PC-9 (cell line): Measurements from ENCODE around the gene C3orf52. TPM values are rescaled to one million over a fixed set of nuclear protein-coding genes. Genes with fewer than 3 reads are reported as not detected.

ENCODE experiments used
- BruUV-seq: library from RNA; stranded (reverse); fragments of 400-500 nt; replicated peaks from 2 replicates; lab custom pipeline; 2021; lab: Mats Ljungman, UMichigan
- CTCF ChIA-PET: fragments of 300-600 bp; sonication (Branson Sonifier 250); formaldehyde crosslinking; loops from one replicate; lab custom pipeline; 2022; ENCODE audit warnings: antibody characterized with exemption; lab: Charles Lee
- POLR2A ChIA-PET: fragments of 300-600 bp; sonication (Branson Sonifier 250); formaldehyde crosslinking; loops from one replicate; lab custom pipeline; 2022; ENCODE audit warnings: antibody characterized with exemption; ENCODE audit not compliant: unreplicated experiment; lab: Charles Lee
- DNase-seq, 2 experiments: peaks; one replicate each; pipeline versions ENCODE4 v3.0.0 to v3.0.0-alpha.2; 2015 to 2022; ENCODE audit warnings: mixed read lengths in 1 of 2
- H2AFZ ChIP-seq: fragments of 200-600 bp; sonication (generic); 2 replicates; pipeline ENCODE4 v1.8.1; 2017; ENCODE audit warnings: antibody characterized with exemption
- H3F3A ChIP-seq: fragments of 200-600 bp; sonication (generic); 2 replicates; pipeline ENCODE4 v1.8.1; 2017; ENCODE audit warnings: antibody characterized with exemption, mild to moderate bottlenecking, low read depth; ENCODE audit not compliant: insufficient read depth
- H3K27ac ChIP-seq: fragments of 200-600 bp; sonication (generic); 2 replicates; pipeline ENCODE4 v1.6.1; 2016; ENCODE audit warnings: mixed run types
- H3K27me3 ChIP-seq: fragments of 200-600 bp; sonication (generic); 2 replicates; pipeline ENCODE4 v1.6.1; 2016; ENCODE audit warnings: low read depth, mixed run types; ENCODE audit not compliant: insufficient read depth
- H3K36me3 ChIP-seq: fragments of 200-600 bp; sonication (generic); 2 replicates; pipeline ENCODE4 v1.6.1; 2016; ENCODE audit warnings: low read depth, mixed run types
- H3K4me1 ChIP-seq: fragments of 200-600 bp; sonication (generic); replicated peaks from 2 replicates; pipeline ENCODE4 v1.6.1; 2016; ENCODE audit warnings: mixed run types; ENCODE audit not compliant: insufficient read depth
- H3K4me2 ChIP-seq: fragments of 200-600 bp; sonication (generic); 2 replicates; pipeline ENCODE4 v1.6.1; 2017; ENCODE audit warnings: mixed run types
- H3K4me3 ChIP-seq: fragments of 200-600 bp; sonication (generic); 2 replicates; pipeline ENCODE4 v1.6.1; 2016; ENCODE audit warnings: mixed run types
- H3K79me2 ChIP-seq: fragments of 200-600 bp; sonication (generic); 2 replicates; pipeline ENCODE4 v1.6.1; 2017; ENCODE audit warnings: low read depth, mixed run types
- H3K9me2 ChIP-seq: fragments of 200-600 bp; sonication (generic); 2 replicates; pipeline ENCODE4 v1.8.1; 2017; ENCODE audit warnings: mild to moderate bottlenecking; ENCODE audit not compliant: insufficient read depth
- H3K9me3 ChIP-seq: fragments of 200-600 bp; sonication (generic); 2 replicates; pipeline ENCODE4 v1.8.1; 2016; ENCODE audit warnings: low read depth; ENCODE audit not compliant: insufficient read depth
- H4K20me1 ChIP-seq: fragments of 200-600 bp; sonication (generic); 2 replicates; pipeline ENCODE4 v1.8.1; 2017; ENCODE audit not compliant: insufficient read depth
- CTCF ChIP-seq: fragments of 200-600 bp; sonication (generic); conservative IDR thresholded peaks from 2 replicates; pipeline ENCODE4 v1.6.1; 2017; ENCODE audit warnings: mixed run types, antibody characterized with exemption, mild to moderate bottlenecking, moderate library complexity
- EZH2 ChIP-seq: fragments of 200-600 bp; sonication (generic); IDR thresholded peaks from 2 replicates; pipeline ENCODE4 v1.8.0; 2017; ENCODE audit warnings: antibody characterized with exemption, low read depth
- intact Hi-C: fragments of 100-400 bp; cut with micrococcal nuclease; formaldehyde crosslinking; loops from one replicate; pipeline ENCODE4 v1.10.0; 2022; ENCODE audit not compliant: unreplicated experiment
- total RNA-seq: library from RNA; stranded (reverse); gene quantifications from 2 replicates; pipeline ENCODE4 v1.2.3, GENCODE V29; 2021

The C3orf52 gene
- total RNA-seq, 1 experiment from 2014 or later, result 7.5 TPM

- BruUV-seq, result no TSS peak
- H3K9me2 ChIP-seq, result no peaks in the 10 kb centered on the region
- H3K36me3 ChIP-seq, result no peaks in the 10 kb centered on the region
- no peak overlapping the region for H3K4me3 ChIP-seq
- ChIA-PET CTCF (no interaction called here), POLR2A (no interaction called here)
- 0 out of 2 replicates have a peak, but pooled peaks cover 4% of the 10 kb centered on the region for H3K9me3 ChIP-seq
- H3K27me3 ChIP-seq, result no peaks in the 10 kb centered on the region
- H3K27ac ChIP-seq, result no peak overlapping the region
- H4K20me1 ChIP-seq, result no peaks in the 10 kb centered on the region
- H2AFZ ChIP-seq, result no peak overlapping the region
- no peak overlapping the region for H3K4me2 ChIP-seq
- no peaks in the 10 kb centered on the region for H3K79me2 ChIP-seq
- no peak for DNase-seq
- H3F3A ChIP-seq, result no peaks in the 10 kb centered on the region
- no peak for TF ChIP-seq CTCF
- TF ChIP-seq EZH2, result no peak
- H3K4me1 ChIP-seq, result no peaks in the 10 kb centered on the region
- intact Hi-C loops, result no loop called here
Observed at GRCh38 chr3:112143251-112143650, 57.1 kb downstream of the C3orf52 start.

GRCh38 chr3:112143689-112144088 is 57.5 kb downstream of the C3orf52 start:
- H3K9me3 ChIP-seq, result 0 out of 2 replicates have a peak, but pooled peaks cover 4% of the 10 kb centered on the region
- H3K4me2 ChIP-seq, result no peak overlapping the region
- H3K4me3 ChIP-seq, result no peak overlapping the region
- H2AFZ ChIP-seq, result no peak overlapping the region
- TF ChIP-seq EZH2 (no peak), CTCF (no peak)
- no peaks in the 10 kb centered on the region for H3K9me2 ChIP-seq
- no peak overlapping the region for H3K27ac ChIP-seq
- BruUV-seq, result no TSS peak
- CTCF ChIA-PET, result no interaction called here
- POLR2A ChIA-PET, result no interaction called here
- no peak for DNase-seq
- intact Hi-C loops, result no loop called here
- no peaks in the 10 kb centered on the region for H3K4me1 ChIP-seq
- no peaks in the 10 kb centered on the region for H3F3A ChIP-seq
- H3K36me3 ChIP-seq, result no peaks in the 10 kb centered on the region
- no peaks in the 10 kb centered on the region for H4K20me1 ChIP-seq
- no peaks in the 10 kb centered on the region for H3K27me3 ChIP-seq
- H3K79me2 ChIP-seq, result no peaks in the 10 kb centered on the region

GRCh38 chr3:112149136-112149535 is 62.9 kb downstream of the C3orf52 start:
- Histone ChIP-seq H3K27me3 (no peaks in the 10 kb centered on the region), H2AFZ (no peak overlapping the region), H3K79me2 (no peaks in the 10 kb centered on the region), H3K4me3 (no peak overlapping the region), H4K20me1 (no peaks in the 10 kb centered on the region), H3K27ac (no peak overlapping the region), H3K4me2 (no peak overlapping the region), H3K9me2 (no peaks in the 10 kb centered on the region), H3K36me3 (no peaks in the 10 kb centered on the region), H3K4me1 (no peaks in the 10 kb centered on the region), H3F3A (no peaks in the 10 kb centered on the region), H3K9me3 (0 out of 2 replicates have a peak, but pooled peaks cover 4% of the 10 kb centered on the region)
- no peak for DNase-seq
- intact Hi-C loops, result no loop called here
- no peak for TF ChIP-seq EZH2
- TF ChIP-seq CTCF, result no peak
- ChIA-PET CTCF (no interaction called here), POLR2A (no interaction called here)
- BruUV-seq, result no TSS peak
